Measurements from ENCODE around the gene PRDX5. TPM values are rescaled to one million over a fixed set of nuclear protein-coding genes. Genes with fewer than 3 reads are reported as not detected.

PRDX5 gene
- total RNA-seq, 1 experiment from 2014 or later: 228 TPM

GRCh38 chr11:64340671-64341335, 22.9 kb downstream of the PRDX5 start:
- no peak overlapping the region for H2BK15ac ChIP-seq (ENCODE audit: low read depth, low read length)
- no peak overlapping the region for H2BK5ac ChIP-seq (ENCODE audit: insufficient read length, low read length)
- H3K4me3 Mint-ChIP-seq: peak overlapping the region; percentile 66 to 84
- no peak overlapping the region for H2BK20ac ChIP-seq (ENCODE audit: low read depth, low read length, poor library complexity, severe bottlenecking)
- H3K36me3 Mint-ChIP-seq (ENCODE audit: insufficient read depth in 1 of 3, low read depth in 3 of 3): 0 out of 7 replicates have a peak, but pooled peaks cover 0 to 2% (median 0%) of the 10 kb centered on the region in 3 experiments
- no peak overlapping the region for H3K9ac ChIP-seq (ENCODE audit: extremely low read depth, insufficient read length, low read length)
- WGBS (ENCODE audit: extremely low coverage, insufficient read length, low lambda C conversion rate): no CpG with 5 or more reads among the region's 33 CpGs
- H3K27ac ChIP-seq (ENCODE audit: insufficient read length, low read depth, low read length): no peak overlapping the region
- no peak overlapping the region for H3K23ac ChIP-seq (ENCODE audit: insufficient read length, low read depth, low read length)
- no peak overlapping the region for H4K5ac ChIP-seq (ENCODE audit: insufficient read length, low read depth, low read length)
- H2BK120ac ChIP-seq (ENCODE audit: low read depth, low read length, poor library complexity, severe bottlenecking): no peak overlapping the region
- no peak overlapping the region; the same call in 1 of the 2 replicates for H3K14ac ChIP-seq (ENCODE audit: insufficient read depth, low read length)
- no peak overlapping the region for H2AK5ac ChIP-seq (ENCODE audit: insufficient read length, low read length)
- DNase-seq: peak; percentile 93
- H3K4me1 ChIP-seq (ENCODE audit: insufficient read depth, low read length): no peaks in the 10 kb centered on the region; the same call in 1 of the 2 replicates
- no peak overlapping the region for H2AFZ ChIP-seq (ENCODE audit: low read length)
- no peaks in the 10 kb centered on the region for H3K27me3 ChIP-seq (ENCODE audit: insufficient read depth, low read length)
- peak overlapping the region in 2 of 3 experiments; percentile 55 to 72; a peak in 2 of 7 replicates for H3K27ac Mint-ChIP-seq
- no peak overlapping the region for H4K8ac ChIP-seq (replicated peaks; ENCODE audit: insufficient read length, low read depth, low read length)
- no peaks in the 10 kb centered on the region for H3K79me1 ChIP-seq (ENCODE audit: insufficient read depth, low read depth, low read length, poor library complexity, severe bottlenecking)
- no peak overlapping the region for H4K91ac ChIP-seq (ENCODE audit: insufficient read length, low read depth, low read length)
- H3K56ac ChIP-seq (ENCODE audit: insufficient read length, low read depth, low read length): no peak overlapping the region
- H3K4ac ChIP-seq (ENCODE audit: low read depth, low read length): no peak overlapping the region
- H3K79me2 ChIP-seq (ENCODE audit: insufficient read depth, low read length): no peaks in the 10 kb centered on the region
- peaks cover 17% of the 10 kb centered on the region for H3K27me3 Mint-ChIP-seq (ENCODE audit: low read depth)
- H2BK12ac ChIP-seq (ENCODE audit: insufficient read length, low read depth, low read length): no peak overlapping the region
- TF ChIP-seq CTCF (conservative IDR thresholded peaks at IDR 0.05): peak; percentile 63
- peak overlapping the region; percentile 58 for H3K4me2 ChIP-seq (ENCODE audit: insufficient read depth, insufficient read length, low read length)
- H3K9me3 Mint-ChIP-seq: no peaks in the 10 kb centered on the region
- H3K23me2 ChIP-seq (ENCODE audit: insufficient read length, low read depth, low read length, poor library complexity, severe bottlenecking): peaks cover 17% of the 10 kb centered on the region
- H3K9me3 ChIP-seq (ENCODE audit: control insufficient read depth, low read depth, low read length): no peaks in the 10 kb centered on the region
- no peak overlapping the region for H3K18ac ChIP-seq (ENCODE audit: insufficient read length, low read depth, low read length)
- H3K4me1 Mint-ChIP-seq: peaks cover 7 to 31% of the 10 kb centered on the region in 2 experiments
- peaks cover 3% of the 10 kb centered on the region for H4K20me1 ChIP-seq (ENCODE audit: control insufficient read depth, insufficient read depth, insufficient read length)
- no peak overlapping the region for H3T11ph ChIP-seq (ENCODE audit: low read length)
